GM23338 (cell line): ENCODE results near the gene USP46. TPM values are rescaled to one million over a fixed set of nuclear protein-coding genes. Genes with fewer than 3 reads are reported as not detected.

Experiments
- CREB1 ChIP-seq: fragments of 250-450 bp; sonication (Bioruptor Pico); IDR thresholded peaks from 2 replicates; pipeline ENCODE4 v1.5.0; 2020; ENCODE audit warnings: low read depth, mild to moderate bottlenecking, moderate library complexity
- CTCF ChIP-seq, 2 experiments: fragments of 200-600 bp in 1 of 2; sonication (generic) in 1 of 2; conservative IDR thresholded peaks; 2 replicates each; pipeline versions ENCODE4 v1.5.1 to v1.6.1; 2016 to 2017; ENCODE audit warnings: antibody characterized with exemption in 2 of 2, low read depth in 2 of 2, mild to moderate bottlenecking in 2 of 2, moderate library complexity in 1 of 2
- ETS1 ChIP-seq: IDR thresholded peaks from 2 replicates; pipeline ENCODE4 v1.6.1; 2016; ENCODE audit warnings: antibody characterized with exemption
- ZNF114 ChIP-seq: fragments of 250-450 bp; sonication (Bioruptor Pico); IDR thresholded peaks from 2 replicates; pipeline ENCODE4 v1.5.0; 2020; ENCODE audit warnings: mild to moderate bottlenecking, moderate library complexity
- ZNF331 ChIP-seq: fragments of 250-450 bp; sonication (Bioruptor Pico); IDR thresholded peaks from 2 replicates; pipeline ENCODE4 v1.5.0; 2020; ENCODE audit warnings: low read depth, mild to moderate bottlenecking, moderate library complexity
- ZNF462 ChIP-seq: fragments of 250-450 bp; sonication (Bioruptor Pico); IDR thresholded peaks from 2 replicates; pipeline ENCODE4 v1.5.0; 2020; ENCODE audit warnings: mild to moderate bottlenecking, moderate library complexity
- polyA plus RNA-seq: library from polyadenylated mRNA; unstranded; fragments of >200 nt; fragmentation: Nextera tagmentation; extraction: Ambion mirVana; gene quantifications from 2 replicates; pipeline ENCODE4 v1.2.1, GENCODE V29; 2016
- total RNA-seq: library from RNA; depleted of rRNA; stranded (reverse); fragments of >200 nt; shearing (Covaris generic); gene quantifications from 2 replicates; pipeline ENCODE4 v1.2.3, GENCODE V29; 2014

USP46 gene
- total and polyA plus RNA-seq, 2 experiments from 2014 or later: 40.5 to 59.4 TPM

GRCh38 chr4:52658641-52659000, 480 bp downstream of the USP46 start (continued):
- no peak for TF ChIP-seq ZNF462
- no peak for TF ChIP-seq CREB1
- no peak for TF ChIP-seq ZNF114 (CRISPR knock-in tag)
- TF ChIP-seq CTCF (conservative IDR thresholded peaks at IDR 0.05; ENCODE audit: low read depth in 2 of 2): no peak
- TF ChIP-seq ZNF331: no peak
- no peak for TF ChIP-seq ETS1
